ENCODE results near the gene NBAS.
"Not testable (repeated sequence)": the region's sequence is repeated elsewhere in the genome, so short reads cannot be mapped to it uniquely, and the experiment has no call there.

The NBAS gene

DNA sequence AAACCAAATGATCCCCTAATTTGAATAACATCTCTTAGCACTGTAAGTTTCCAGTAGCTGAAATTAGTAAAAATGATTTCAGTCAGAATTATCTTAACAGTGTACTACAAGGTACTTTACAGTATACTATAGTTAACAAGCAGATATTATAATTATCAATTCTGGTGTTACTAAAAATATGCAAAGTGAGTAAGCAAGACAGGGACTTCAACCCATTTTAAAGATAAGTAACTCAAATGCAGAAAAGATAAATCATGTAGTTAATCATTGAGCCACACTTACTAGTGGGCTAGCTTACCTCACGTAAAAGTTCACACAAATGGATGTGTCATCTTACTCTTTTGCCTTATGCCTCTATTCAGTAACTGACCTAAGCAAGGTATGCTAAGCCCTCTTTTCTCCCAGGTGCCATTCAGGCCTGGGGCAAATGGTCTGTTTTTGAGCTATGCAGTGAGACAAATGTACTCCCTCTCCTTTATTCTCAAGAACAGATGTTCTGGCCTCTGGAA lies 101.0 kb downstream of the NBAS start:
- no peak for DNase-seq (ENCODE audit: low read depth in 2 of 2)

- DNase-seq (ENCODE audit: low read depth in 2 of 2), result no peak
Measured at GRCh38 chr2:15458277-15458676, 102.9 kb downstream of the NBAS start.

DNA sequence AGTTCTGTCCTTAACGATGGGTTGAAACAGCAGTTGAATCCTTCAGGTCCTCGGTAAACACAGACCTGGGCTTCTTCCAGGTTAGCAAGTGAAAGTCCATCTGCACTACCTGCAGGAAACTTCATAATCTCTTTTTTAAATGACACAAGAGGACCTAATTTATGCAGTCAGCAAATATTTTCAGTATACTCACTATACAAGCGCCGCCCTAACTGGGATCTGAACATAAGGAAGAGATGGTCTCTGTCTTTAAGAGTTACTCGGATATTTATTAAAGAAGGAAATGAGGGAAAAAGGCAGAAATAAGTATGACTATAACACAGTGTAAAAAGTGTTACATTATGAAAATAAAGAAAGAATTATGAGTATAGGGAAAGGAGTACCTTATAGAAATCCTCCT lies 103.3 kb downstream of the NBAS start:
- DNase-seq (ENCODE audit: low read depth in 2 of 2), result no peak

DNA sequence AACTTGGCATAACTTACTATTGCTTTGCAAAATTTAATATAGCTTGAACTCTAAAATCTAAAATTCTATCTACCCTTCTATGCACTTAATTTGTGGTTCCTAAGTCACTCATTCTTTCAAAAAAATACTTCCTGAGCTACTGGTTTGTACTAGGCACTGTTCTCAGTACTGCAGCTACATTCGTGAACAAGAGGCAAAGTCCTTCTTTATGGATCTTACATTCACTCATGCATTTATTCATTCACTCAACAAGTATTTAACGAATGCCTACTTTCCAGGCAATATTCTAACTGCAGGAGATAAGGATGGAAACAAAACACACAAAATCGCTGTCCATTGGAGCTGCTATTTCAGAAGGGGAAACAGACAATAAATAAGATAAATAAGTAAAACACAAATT lies 104.8 kb downstream of the NBAS start:
- no peak for DNase-seq (ENCODE audit: low read depth in 2 of 2)

- DNase-seq (ENCODE audit: low read depth in 2 of 2), result no peak
Measured at GRCh38 chr2:15450808-15451207, 110.3 kb downstream of the NBAS start.

DNA sequence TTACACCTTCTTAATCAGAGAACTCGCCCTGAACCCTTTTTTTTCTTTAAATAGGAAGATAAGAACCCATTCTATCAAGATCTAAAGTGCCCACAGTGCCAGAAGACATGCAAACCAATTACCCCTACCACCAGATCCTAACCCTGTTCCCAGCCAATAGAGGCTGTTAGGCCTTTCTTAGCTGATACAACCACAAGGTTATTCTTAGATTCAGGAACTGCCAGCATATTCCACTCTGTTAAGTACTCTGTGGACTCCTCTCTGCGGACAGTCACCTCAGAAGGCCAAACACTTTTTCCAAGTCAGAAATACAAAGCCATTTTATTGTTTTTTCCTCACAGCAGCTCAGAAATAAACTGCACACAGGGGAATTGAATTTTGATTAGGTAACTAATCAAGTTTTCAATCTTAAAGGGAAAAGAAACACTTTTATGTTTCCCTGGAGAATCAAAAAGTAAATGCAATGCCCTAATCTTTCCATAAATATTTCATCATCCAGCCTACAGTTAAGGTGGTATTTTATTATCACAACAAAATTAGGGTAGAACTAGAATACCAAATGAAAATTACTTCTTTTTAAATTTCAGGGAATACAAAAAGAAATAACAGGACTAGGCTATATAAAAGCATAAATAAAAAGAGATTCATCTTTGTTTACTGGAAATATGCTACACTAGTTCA lies 111.4 kb downstream of the NBAS start:
- DNase-seq (ENCODE audit: low read depth in 2 of 2), result no peak

GRCh38 chr2:15448250-15448839 lies 112.8 kb downstream of the NBAS start:
- DNase-seq (ENCODE audit: low read depth in 2 of 2), result no peak

- DNase-seq (ENCODE audit: low read depth in 2 of 2), result no peak
Measured at GRCh38 chr2:15447381-15447780, 113.8 kb downstream of the NBAS start.

DNA sequence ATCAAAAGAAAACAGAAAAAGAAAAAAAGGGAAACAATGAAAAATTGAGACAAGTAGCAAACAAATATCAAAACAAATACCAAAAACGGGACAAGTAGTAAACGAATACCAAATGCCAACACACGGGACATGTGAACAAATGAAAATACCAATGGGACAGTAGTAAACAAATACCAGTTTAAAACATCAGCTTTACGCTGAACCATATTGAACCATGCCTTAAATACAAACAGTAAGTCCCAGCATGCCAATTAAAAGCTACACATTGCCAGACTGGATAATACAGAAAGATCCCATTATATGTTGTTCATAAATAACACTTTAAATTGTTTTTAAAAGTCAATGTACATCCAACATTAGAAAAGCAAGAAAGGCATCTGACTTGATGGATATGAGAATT lies 114.2 kb downstream of the NBAS start:
- DNase-seq (ENCODE audit: low read depth in 2 of 2), result no peak

- DNase-seq (ENCODE audit: low read depth in 2 of 2), result no peak
Measured at GRCh38 chr2:15445891-15446562, 115.1 kb downstream of the NBAS start.

DNA sequence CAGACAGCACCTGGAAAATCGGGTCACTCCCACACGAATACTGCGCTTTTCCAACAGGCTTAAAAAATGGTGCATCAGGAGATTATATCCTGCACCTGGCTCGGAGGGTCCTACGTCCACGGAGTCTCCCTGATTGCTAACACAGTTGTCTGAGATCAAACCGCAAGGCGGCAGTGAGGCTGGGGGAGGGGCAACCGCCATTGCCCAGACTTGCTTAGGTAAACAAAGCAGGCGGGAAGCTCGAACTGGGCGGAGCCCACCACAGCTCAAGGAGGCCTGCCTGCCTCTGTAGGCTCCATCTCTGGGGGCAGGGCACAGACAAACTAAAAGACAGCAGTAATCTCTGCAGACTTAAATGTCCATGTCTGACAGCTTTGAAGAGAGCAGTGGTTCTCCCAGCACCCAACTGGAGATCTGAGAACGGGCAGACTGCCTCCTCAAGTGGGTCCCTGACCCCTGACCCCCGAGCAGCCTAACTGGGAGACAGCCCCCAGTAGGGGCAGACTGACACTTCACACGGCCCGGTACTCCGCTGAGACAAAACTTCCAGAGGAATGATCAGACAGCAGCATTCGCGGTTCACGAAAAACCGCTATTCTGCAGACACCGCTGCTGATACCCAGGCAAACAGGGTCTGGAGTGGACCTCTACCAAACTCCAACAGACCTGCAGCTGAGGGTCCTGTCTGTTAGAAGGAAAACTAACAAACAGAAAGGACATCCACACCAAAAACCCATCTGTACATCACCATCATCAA lies 121.2 kb downstream of the NBAS start:
- not testable (repeated sequence) for DNase-seq (ENCODE audit: low read depth in 2 of 2)

DNA sequence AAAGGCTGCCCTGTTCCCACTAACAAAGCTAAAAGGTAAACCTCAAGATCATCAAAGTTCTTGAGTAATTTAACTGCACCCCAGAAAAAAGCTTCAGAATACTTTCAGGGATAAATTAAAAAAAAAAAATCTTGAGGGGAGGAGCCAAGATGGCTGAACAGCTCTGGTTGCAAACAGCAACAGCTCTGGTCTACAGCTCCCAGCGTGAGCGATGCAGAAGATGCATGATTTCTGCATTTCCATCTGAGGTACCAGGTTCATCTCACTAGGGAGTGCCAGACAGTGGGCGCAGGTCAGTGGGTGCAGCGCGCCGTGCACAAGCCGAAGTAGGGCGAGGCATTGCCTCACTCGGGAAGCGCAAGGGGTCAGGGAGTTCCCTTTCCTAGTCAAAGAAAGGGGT lies 121.8 kb downstream of the NBAS start:
- not testable (repeated sequence) for DNase-seq (ENCODE audit: low read depth in 2 of 2)

DNA sequence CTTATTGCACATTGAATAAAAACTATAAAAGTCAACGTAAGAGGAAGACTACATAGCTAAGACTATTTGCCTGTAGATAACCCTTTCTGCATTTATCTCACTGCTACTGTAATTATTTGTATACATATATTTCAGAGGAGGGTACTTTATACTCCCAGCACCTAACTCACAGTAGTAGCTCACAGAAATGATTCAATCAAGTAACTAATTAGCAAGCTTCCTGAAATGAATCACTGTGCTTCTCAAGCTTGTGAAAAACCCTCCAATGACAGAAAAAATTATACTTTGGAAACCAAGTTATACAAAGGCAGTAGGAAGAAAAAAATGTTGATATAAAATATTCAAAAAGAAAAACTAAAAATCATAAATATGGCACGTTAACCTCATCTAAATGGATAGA lies 124.9 kb downstream of the NBAS start:
- no peak for DNase-seq (ENCODE audit: low read depth in 2 of 2)

- no peak for DNase-seq (ENCODE audit: low read depth in 2 of 2)
Measured at GRCh38 chr2:15435474-15435873, 125.7 kb downstream of the NBAS start.

- DNase-seq (ENCODE audit: low read depth in 2 of 2), result no peak
Measured at GRCh38 chr2:15432642-15433256, 128.4 kb downstream of the NBAS start.

- DNase-seq (ENCODE audit: low read depth in 2 of 2), result no peak
Measured at GRCh38 chr2:15429032-15429431, 132.1 kb downstream of the NBAS start.

DNA sequence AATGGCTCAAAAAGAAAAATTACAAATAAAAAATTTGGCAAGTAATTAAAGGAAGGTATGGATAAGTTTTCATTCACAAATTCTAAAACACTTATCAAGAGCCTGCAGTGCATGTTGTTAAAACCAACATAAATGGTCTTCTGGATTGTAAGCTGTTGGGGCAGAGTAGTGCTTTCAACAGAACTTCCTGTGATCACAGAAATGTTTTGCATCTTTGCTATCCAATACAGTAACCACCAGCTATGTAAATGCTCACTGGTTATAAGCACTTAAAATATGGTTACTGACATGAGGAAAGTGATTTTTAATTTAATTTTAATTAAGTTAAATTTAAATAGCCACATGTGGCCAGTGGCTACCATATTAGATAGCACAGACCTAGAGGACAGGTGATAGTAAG lies 133.1 kb downstream of the NBAS start:
- no peak for DNase-seq (ENCODE audit: low read depth in 2 of 2)

- no peak for DNase-seq (ENCODE audit: low read depth in 2 of 2)
Measured at GRCh38 chr2:15426606-15427005, 134.5 kb downstream of the NBAS start.

GRCh38 chr2:15425712-15426111 lies 135.4 kb downstream of the NBAS start:
- no peak for DNase-seq (ENCODE audit: low read depth in 2 of 2)

GRCh38 chr2:15421753-15422152 lies 139.4 kb downstream of the NBAS start:
- DNase-seq (ENCODE audit: low read depth in 2 of 2), result no peak

DNA sequence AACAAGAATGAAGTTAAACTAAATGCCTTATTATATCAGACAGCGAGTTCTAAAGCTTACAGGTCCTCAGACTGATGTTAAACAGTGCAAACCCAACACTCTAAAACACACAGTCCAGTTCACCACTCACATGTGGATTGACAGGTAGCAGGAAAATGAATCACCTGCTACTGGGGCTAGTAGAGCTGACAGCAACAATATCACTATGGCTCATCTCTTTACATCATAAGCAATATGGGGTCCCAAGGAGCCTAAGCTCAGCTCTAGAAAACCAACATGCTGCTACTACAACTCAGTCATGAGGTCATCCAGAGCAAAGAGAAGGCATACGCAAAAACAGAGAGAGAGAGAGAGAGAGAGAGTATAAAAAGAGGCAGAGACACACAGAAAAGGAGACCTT lies 145.4 kb downstream of the NBAS start:
- no peak for DNase-seq (ENCODE audit: low read depth in 2 of 2)

DNA sequence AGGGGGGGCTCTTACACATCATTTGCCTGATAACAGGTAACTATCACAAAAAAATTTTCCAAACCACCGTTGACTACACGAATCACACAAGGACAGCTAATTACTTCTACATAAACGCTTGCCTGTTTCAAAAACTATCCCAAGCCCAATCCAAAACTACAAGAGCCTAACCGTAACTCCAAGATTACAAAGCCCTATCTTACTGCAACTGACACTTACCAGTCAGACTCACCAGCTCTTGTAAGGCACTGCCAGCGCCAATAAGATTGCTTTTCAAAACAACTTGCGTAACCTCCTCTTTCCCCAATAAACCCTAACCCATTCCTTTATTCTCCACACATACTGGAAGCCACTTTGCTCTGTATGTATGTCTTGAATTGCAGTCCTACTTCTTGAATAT lies 148.4 kb downstream of the NBAS start:
- no peak for DNase-seq (ENCODE audit: low read depth in 2 of 2)
